HepG2 (cell line): ENCODE results near the gene FAM187B. TPM values are rescaled to one million over a fixed set of nuclear protein-coding genes. Genes with fewer than 3 reads are reported as not detected.

Experiments
- ATAC-seq: fragments of 200-7000 bp; cut with Tn5 transposase; 3 replicates; pipeline ENCODE4 v1.9.1; 2020; ENCODE audit warnings: mild to moderate bottlenecking, moderate library complexity
- BruUV-seq: library from RNA; stranded (reverse); fragments of 400-500 nt; replicated peaks from 2 replicates; lab custom pipeline; 2021; lab: Mats Ljungman, UMichigan
- CTCF ChIA-PET: fragments of 300-600 bp; formaldehyde crosslinking; extraction: SDS; loops from one replicate; lab custom pipeline; 2021; ENCODE audit warnings: low total read pairs, inconsistent platforms, low intra/inter-chr PET ratio; lab: Yijun Ruan, JAX
- POLR2A ChIA-PET: fragments of 350-600 bp; sonication (Branson Sonifier 250); formaldehyde crosslinking; loops from one replicate; lab custom pipeline; 2020; ENCODE audit warnings: antibody characterized with exemption, inconsistent platforms; lab: Yijun Ruan, JAX
- DNase-seq: peaks from one replicate; pipeline ENCODE4 v3.0.0-alpha.2; 2015; ENCODE audit warnings: low spot score
- FAIRE-seq: peaks from 3 replicates; lab custom pipeline; 2011; peaks lifted over from hg19 to GRCh38; lab: Jason Lieb, UNC
- H2AFZ ChIP-seq: one replicate; pipeline ENCODE4 v1.6.1; 2011; ENCODE audit warnings: low read length, inconsistent platforms
- H3K27ac ChIP-seq: fragments of 300-600 bp; 3 replicates; pipeline ENCODE4 v1.8.0; 2011; ENCODE audit warnings: mixed run types, mild to moderate bottlenecking, mixed read lengths, low read length, inconsistent platforms; ENCODE audit not compliant: insufficient read depth; ENCODE audit errors: extremely low read length
- H3K27me3 ChIP-seq, 2 experiments: fragments of 200-600 bp in 1 of 2; 2 replicates in 1 of 2; 3 replicates in 1 of 2; pipeline versions ENCODE4 v1.6.0 to v1.8.0; 2011; ENCODE audit warnings: low read length in 2 of 2, mild to moderate bottlenecking in 2 of 2, moderate library complexity in 2 of 2, inconsistent platforms in 1 of 2; ENCODE audit not compliant: insufficient read depth in 2 of 2, control insufficient read depth in 1 of 2
- H3K36me3 ChIP-seq, 2 experiments: fragments of 200-600 bp in 1 of 2; replicated peaks in 1 of 2; 2 replicates in 1 of 2; 3 replicates in 1 of 2; pipeline versions ENCODE4 v1.5.1 to v1.8.0; 2011; ENCODE audit warnings: low read length in 2 of 2, inconsistent platforms in 1 of 2; ENCODE audit not compliant: insufficient read depth in 2 of 2, control insufficient read depth in 1 of 2
- H3K4me1 ChIP-seq: 2 replicates; pipeline ENCODE4 v1.5.1; 2012; ENCODE audit warnings: low read length, inconsistent platforms; ENCODE audit not compliant: insufficient read depth
- H3K4me2 ChIP-seq: 2 replicates; pipeline ENCODE4 v1.6.0; 2011; ENCODE audit warnings: low read depth, low read length, inconsistent platforms
- H3K4me3 ChIP-seq, 3 experiments: fragments of 200-600 bp in 1 of 3; sonication (generic), shearing (Covaris generic) in 1 of 3; replicated peaks in 1 of 3; 2 replicates each; pipeline ENCODE4 v1.5.1; 2011 to 2016; ENCODE audit warnings: low read length in 3 of 3, inconsistent platforms in 2 of 3, low read depth in 2 of 3, mild to moderate bottlenecking in 2 of 3, control low read depth in 1 of 3, mixed read lengths in 1 of 3; ENCODE audit not compliant: insufficient read depth in 1 of 3
- H3K79me2 ChIP-seq: one replicate; pipeline ENCODE4 v1.6.1; 2011; ENCODE audit warnings: low read length, inconsistent platforms; ENCODE audit not compliant: insufficient read depth
- H3K9ac ChIP-seq: 2 replicates; pipeline ENCODE4 v1.6.0; 2011; ENCODE audit warnings: mild to moderate bottlenecking, low read depth, low read length, inconsistent platforms; ENCODE audit not compliant: insufficient read depth
- H3K9me3 ChIP-seq: 2 replicates; pipeline ENCODE4 v1.5.1; 2012; ENCODE audit warnings: mild to moderate bottlenecking, low read length
- H4K20me1 ChIP-seq: 2 replicates; pipeline ENCODE4 v1.6.0; 2011; ENCODE audit warnings: inconsistent platforms, mild to moderate bottlenecking, low read length, moderate library complexity; ENCODE audit not compliant: insufficient read depth
- CCDC6 ChIP-seq: sonication (generic); formaldehyde crosslinking; IDR thresholded peaks from 2 replicates; pipeline ENCODE4 v1.8.1; 2022; ENCODE audit warnings: mild to moderate bottlenecking, missing genetic modification reagents, moderate library complexity
- E2F2 ChIP-seq: sonication (generic); formaldehyde crosslinking; IDR thresholded peaks from 2 replicates; pipeline ENCODE4 v1.4.0; 2020; ENCODE audit warnings: missing genetic modification reagents, borderline replicate concordance
- ELF1 ChIP-seq: sonication (generic); formaldehyde crosslinking; IDR thresholded peaks from 2 replicates; pipeline ENCODE4 v1.4.0; 2020; ENCODE audit warnings: missing genetic modification reagents
- HNF4G ChIP-seq, 2 experiments: sonication (generic) in 1 of 2; formaldehyde crosslinking in 1 of 2; IDR thresholded peaks; 2 replicates each; pipeline versions ENCODE4 v1.4.0 to v1.6.1; 2011 to 2020; ENCODE audit warnings: borderline replicate concordance in 2 of 2, low read depth in 2 of 2, mild to moderate bottlenecking in 2 of 2, low read length in 1 of 2, missing genetic modification reagents in 1 of 2, moderate library complexity in 1 of 2
- POLR2AphosphoS2 ChIP-seq: IDR thresholded peaks from 2 replicates; pipeline ENCODE4 v1.6.1; 2011; ENCODE audit warnings: low read depth, low read length, improper control_type of control experiment
- XRCC5 ChIP-seq: fragments of 200-400 bp; formaldehyde crosslinking; optimal IDR thresholded peaks from 2 replicates; pipeline ENCODE3; 2017; ENCODE audit warnings: mild to moderate bottlenecking, low read length
- YY1 ChIP-seq: IDR thresholded peaks from 2 replicates; pipeline ENCODE4 v1.6.1; 2011; ENCODE audit warnings: low read length, low read depth, moderate library complexity, mild to moderate bottlenecking; ENCODE audit not compliant: insufficient read depth, insufficient replicate concordance
- ZNF609 ChIP-seq: sonication (generic); formaldehyde crosslinking; IDR thresholded peaks from 2 replicates; pipeline ENCODE4 v1.4.0; 2020; ENCODE audit warnings: mild to moderate bottlenecking, missing genetic modification reagents, borderline replicate concordance
- WGBS: methylation state at CpG from one replicate; pipeline ENCODE4 v1.1.6; 2017; ENCODE audit warnings: low lambda C conversion rate; 5-methylcytosine and 5-hydroxymethylcytosine counted together
- in situ Hi-C: cut with HindIII; loops from 2 replicates; pipeline ENCODE4 v1.10.0; 2017; ENCODE audit warnings: low pct_unique_long_range_greater_than_20kb; ENCODE audit not compliant: extremely low pct_ligation_motif_present
- intact Hi-C: fragments of 100-400 bp; cut with micrococcal nuclease; formaldehyde crosslinking; loops from one replicate; pipeline ENCODE4 v1.10.0; 2022; ENCODE audit not compliant: unreplicated experiment
- polyA plus RNA-seq, 8 experiments: library from polyadenylated mRNA; depleted of rRNA in 3 of 8; stranded (reverse) in 7 of 8; unstranded in 1 of 8; fragments of >200 nt; fragmentation: Illumina TruSeq in 4 of 8; extraction: Trizol in 4 of 8; gene quantifications; 2 replicates each; pipeline versions ENCODE4 v1.2.1 to v1.2.3, GENCODE V29; 2011 to 2016; ENCODE audit warnings: low read depth in 4 of 8, missing spikeins in 1 of 8, mixed read lengths in 1 of 8; ENCODE audit not compliant: insufficient read depth in 1 of 8
- total RNA-seq, 5 experiments: library from RNA; depleted of rRNA; stranded (reverse); fragments of >200 nt; fragmentation: Illumina TruSeq; extraction: Trizol; gene quantifications; 2 replicates each; pipeline ENCODE4 v1.2.3, GENCODE V29; 2016; ENCODE audit warnings: low read depth in 1 of 5

FAM187B gene
- total and polyA plus RNA-seq, 2 of the 13 experiments (the other 11 are each of a cell fraction or from before 2014, with no cell fraction given), result not detected

GRCh38 chr19:35248310-35249145 is 20.0 kb upstream of the FAM187B start, which contains the start of gene LSR (continued):
- TF ChIP-seq XRCC5, result peak; percentile 13
- TF ChIP-seq POLR2AphosphoS2, result no peak
- TF ChIP-seq, all 625 proteins: peak for 395

GRCh38 chr19:35247526-35248309 is 19.2 kb upstream of the FAM187B start:
- peak; percentile 48 for FAIRE-seq
- POLR2A ChIA-PET, result no interaction called here
- peak; percentile 39 for TF ChIP-seq YY1
- peak; percentile 19; the same call in 1 of the 2 replicates for TF ChIP-seq HNF4G (IDR thresholded peaks at IDR 0.05; ENCODE audit: borderline replicate concordance, low read depth, low read length)
- no peak for TF ChIP-seq HNF4G (CRISPR knock-in tag; IDR thresholded peaks at IDR 0.05; ENCODE audit: borderline replicate concordance, low read depth)
- peak; percentile 55 for TF ChIP-seq ELF1 (CRISPR knock-in tag)
- peak; percentile 30; the same call in 1 of the 2 replicates for TF ChIP-seq ZNF609 (CRISPR knock-in tag)
- TF ChIP-seq CCDC6 (CRISPR knock-in tag), result peak; percentile 67; the same call in 1 of the 2 replicates
- no peak for TF ChIP-seq E2F2 (CRISPR knock-in tag)

More at GRCh38 chr19:35247526-35248309, 19.2 kb upstream of the FAM187B start:
- H3K9ac ChIP-seq, result peak overlapping the region; percentile 94
- H3K9me3 ChIP-seq, result no peaks in the 10 kb centered on the region
- H3K79me2 ChIP-seq, result peaks cover 24% of the 10 kb centered on the region
- H4K20me1 ChIP-seq, result no peaks in the 10 kb centered on the region; the same call in 1 of the 2 replicates
- H2AFZ ChIP-seq, result peak overlapping the region; percentile 96
- CTCF ChIA-PET, result interaction anchor here (0.9 to 1.4 kb wide), 4 partner anchors 21 to 262 kb away, joined by 3 read pairs; no protein-coding TSS in a partner anchor
- in situ Hi-C loops, result no loop called here
- H3K27ac ChIP-seq, result peak overlapping the region; percentile 98
- H3K4me3 ChIP-seq, result peak overlapping the region; percentile 74 to 99 (median 92)
- TSS peak; percentile 95 for BruUV-seq
- no peaks in the 10 kb centered on the region; a peak in 1 of 5 replicates for H3K27me3 ChIP-seq
- H3K4me2 ChIP-seq, result peak overlapping the region; percentile 83
- intact Hi-C loops, result loop anchor here (10.0 kb wide), 1 partner anchor 247 kb away; the partner anchor contains the start of gene KRTDAP
- ATAC-seq, result peak; percentile 81
- WGBS, result 2% methylated on average over 14 of the region's 42 CpGs
- H3K36me3 ChIP-seq, result peaks cover 3 to 12% of the 10 kb centered on the region in 2 experiments; a peak in 2 of 5 replicates
- DNase-seq, result peak; percentile 87
- H3K4me1 ChIP-seq, result peaks cover 31% of the 10 kb centered on the region
